Measurements from ENCODE around the gene PPCDC.

The PPCDC gene

GRCh38 chr15:75048394-75048793, 25.0 kb downstream of the PPCDC start:
- Histone ChIP-seq H3K9ac (ENCODE audit: low read depth, low read length) (no peak overlapping the region), H3K4me3 (ENCODE audit: low read length) (no peak overlapping the region), H3K9me3 (replicated peaks; ENCODE audit: low read length) (no peaks in the 10 kb centered on the region), H3K4me1 (ENCODE audit: control insufficient read depth, insufficient read depth, low read length) (peaks cover 21% of the 10 kb centered on the region), H3K4me2 (ENCODE audit: low read length) (no peak overlapping the region), H3K36me3 (ENCODE audit: insufficient read depth, low read length) (peaks cover 13% of the 10 kb centered on the region), H3K27me3 (ENCODE audit: control insufficient read depth, insufficient read depth, low read length) (no peaks in the 10 kb centered on the region)

- Histone ChIP-seq H3K36me3 (ENCODE audit: insufficient read depth, low read length) (peaks cover 10% of the 10 kb centered on the region), H3K4me1 (ENCODE audit: control insufficient read depth, insufficient read depth, low read length) (peaks cover 12% of the 10 kb centered on the region), H3K9ac (ENCODE audit: low read depth, low read length) (no peak overlapping the region)
These were observed 26.0 kb downstream of the PPCDC start for GRCh38 chr15:75049392-75049791.

GRCh38 chr15:75050283-75050682, 26.9 kb downstream of the PPCDC start:
- Histone ChIP-seq H3K27me3 (ENCODE audit: control insufficient read depth, insufficient read depth, low read length) (no peaks in the 10 kb centered on the region), H3K4me1 (ENCODE audit: control insufficient read depth, insufficient read depth, low read length) (peaks cover 11% of the 10 kb centered on the region), H3K36me3 (ENCODE audit: insufficient read depth, low read length) (peaks cover 10% of the 10 kb centered on the region), H3K9me3 (replicated peaks; ENCODE audit: low read length) (no peaks in the 10 kb centered on the region), H3K4me2 (ENCODE audit: low read length) (no peak overlapping the region), H3K9ac (ENCODE audit: low read depth, low read length) (no peak overlapping the region), H3K4me3 (ENCODE audit: low read length) (no peak overlapping the region)

More at GRCh38 chr15:75049392-75049791, 26.0 kb downstream of the PPCDC start:
- no peaks in the 10 kb centered on the region for H3K27me3 ChIP-seq (ENCODE audit: control insufficient read depth, insufficient read depth, low read length)
- no peaks in the 10 kb centered on the region for H3K9me3 ChIP-seq (replicated peaks; ENCODE audit: low read length)
- H3K4me3 ChIP-seq (ENCODE audit: low read length) = no peak overlapping the region
- H3K4me2 ChIP-seq (ENCODE audit: low read length) = no peak overlapping the region

GRCh38 chr15:75051191-75051608, 27.8 kb downstream of the PPCDC start:
- H3K4me3 ChIP-seq (ENCODE audit: low read length) = no peak overlapping the region
- H3K9me3 ChIP-seq (replicated peaks; ENCODE audit: low read length) = no peaks in the 10 kb centered on the region
- H3K9ac ChIP-seq (ENCODE audit: low read depth, low read length) = no peak overlapping the region
- no peak overlapping the region for H3K4me2 ChIP-seq (ENCODE audit: low read length)
- no peaks in the 10 kb centered on the region for H3K27me3 ChIP-seq (ENCODE audit: control insufficient read depth, insufficient read depth, low read length)
- peaks cover 10% of the 10 kb centered on the region for H3K36me3 ChIP-seq (ENCODE audit: insufficient read depth, low read length)
- peaks cover 11% of the 10 kb centered on the region for H3K4me1 ChIP-seq (ENCODE audit: control insufficient read depth, insufficient read depth, low read length)

DNA sequence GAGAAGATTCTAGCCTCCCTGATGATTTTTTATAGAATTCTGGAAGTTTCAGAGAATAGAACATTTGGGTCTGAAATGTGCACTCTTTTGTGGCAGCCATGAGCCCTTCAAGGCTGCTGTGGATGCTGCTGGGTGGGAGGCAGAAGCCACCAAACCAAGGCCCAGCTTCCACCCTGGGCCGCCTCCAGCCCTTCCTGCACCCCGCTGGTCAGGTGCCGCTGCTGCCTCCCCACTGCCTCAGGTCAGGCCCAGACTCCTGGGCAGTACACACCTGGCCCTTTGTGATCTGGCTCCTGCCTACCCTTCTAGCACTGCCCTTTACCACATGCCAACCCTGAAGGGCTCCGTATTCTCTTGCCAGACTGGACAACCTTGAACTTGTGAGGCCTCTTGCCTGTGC, 28.3 kb downstream of the PPCDC start:
- Histone ChIP-seq H3K4me2 (ENCODE audit: low read length) (no peak overlapping the region), H3K9ac (ENCODE audit: low read depth, low read length) (no peak overlapping the region), H3K27me3 (ENCODE audit: control insufficient read depth, insufficient read depth, low read length) (no peaks in the 10 kb centered on the region), H3K9me3 (replicated peaks; ENCODE audit: low read length) (no peaks in the 10 kb centered on the region), H3K36me3 (ENCODE audit: insufficient read depth, low read length) (peaks cover 10% of the 10 kb centered on the region), H3K4me1 (ENCODE audit: control insufficient read depth, insufficient read depth, low read length) (peaks cover 9% of the 10 kb centered on the region), H3K4me3 (ENCODE audit: low read length) (no peak overlapping the region)

GRCh38 chr15:75052972-75053747, 29.8 kb downstream of the PPCDC start:
- H3K36me3 ChIP-seq (ENCODE audit: insufficient read depth, low read length) = peaks cover 10% of the 10 kb centered on the region
- no peak overlapping the region for H3K4me3 ChIP-seq (ENCODE audit: low read length)
- H3K4me1 ChIP-seq (ENCODE audit: control insufficient read depth, insufficient read depth, low read length) = peaks cover 2% of the 10 kb centered on the region
- no peak overlapping the region for H3K4me2 ChIP-seq (ENCODE audit: low read length)
- no peak overlapping the region for H3K9ac ChIP-seq (ENCODE audit: low read depth, low read length)
- H3K27me3 ChIP-seq (ENCODE audit: control insufficient read depth, insufficient read depth, low read length) = no peaks in the 10 kb centered on the region
- H3K9me3 ChIP-seq (replicated peaks; ENCODE audit: low read length) = no peaks in the 10 kb centered on the region

- Histone ChIP-seq H3K36me3 (ENCODE audit: insufficient read depth, low read length) (peaks cover 5% of the 10 kb centered on the region), H3K4me2 (ENCODE audit: low read length) (no peak overlapping the region), H3K4me3 (ENCODE audit: low read length) (no peak overlapping the region), H3K27me3 (ENCODE audit: control insufficient read depth, insufficient read depth, low read length) (no peaks in the 10 kb centered on the region), H3K9ac (ENCODE audit: low read depth, low read length) (no peak overlapping the region), H3K4me1 (ENCODE audit: control insufficient read depth, insufficient read depth, low read length) (peaks cover 6% of the 10 kb centered on the region), H3K9me3 (replicated peaks; ENCODE audit: low read length) (no peaks in the 10 kb centered on the region)
These were observed 30.3 kb downstream of the PPCDC start for GRCh38 chr15:75053748-75054125.

GRCh38 chr15:75054172-75054897, 30.9 kb downstream of the PPCDC start:
- Histone ChIP-seq H3K9me3 (replicated peaks; ENCODE audit: low read length) (no peaks in the 10 kb centered on the region), H3K4me2 (ENCODE audit: low read length) (no peak overlapping the region), H3K4me1 (ENCODE audit: control insufficient read depth, insufficient read depth, low read length) (peaks cover 6% of the 10 kb centered on the region), H3K4me3 (ENCODE audit: low read length) (no peak overlapping the region), H3K27me3 (ENCODE audit: control insufficient read depth, insufficient read depth, low read length) (no peaks in the 10 kb centered on the region), H3K9ac (ENCODE audit: low read depth, low read length) (no peak overlapping the region), H3K36me3 (ENCODE audit: insufficient read depth, low read length) (no peaks in the 10 kb centered on the region)

GRCh38 chr15:75056036-75056435, 32.6 kb downstream of the PPCDC start:
- no peak overlapping the region for H3K9ac ChIP-seq (ENCODE audit: low read depth, low read length)
- no peaks in the 10 kb centered on the region for H3K27me3 ChIP-seq (ENCODE audit: control insufficient read depth, insufficient read depth, low read length)
- no peak overlapping the region for H3K4me2 ChIP-seq (ENCODE audit: low read length)
- H3K4me1 ChIP-seq (ENCODE audit: control insufficient read depth, insufficient read depth, low read length) = peaks cover 6% of the 10 kb centered on the region
- H3K36me3 ChIP-seq (ENCODE audit: insufficient read depth, low read length) = no peaks in the 10 kb centered on the region
- no peak overlapping the region for H3K4me3 ChIP-seq (ENCODE audit: low read length)
- no peaks in the 10 kb centered on the region for H3K9me3 ChIP-seq (replicated peaks; ENCODE audit: low read length)

GRCh38 chr15:75058127-75058905, 34.9 kb downstream of the PPCDC start:
- no peak overlapping the region for H3K4me3 ChIP-seq (ENCODE audit: low read length)
- no peaks in the 10 kb centered on the region for H3K27me3 ChIP-seq (ENCODE audit: control insufficient read depth, insufficient read depth, low read length)
- H3K4me1 ChIP-seq (ENCODE audit: control insufficient read depth, insufficient read depth, low read length) = peaks cover 6% of the 10 kb centered on the region
- H3K4me2 ChIP-seq (ENCODE audit: low read length) = no peak overlapping the region
- H3K9ac ChIP-seq (ENCODE audit: low read depth, low read length) = no peak overlapping the region
- H3K36me3 ChIP-seq (ENCODE audit: insufficient read depth, low read length) = no peaks in the 10 kb centered on the region
- H3K9me3 ChIP-seq (replicated peaks; ENCODE audit: low read length) = no peaks in the 10 kb centered on the region

DNA sequence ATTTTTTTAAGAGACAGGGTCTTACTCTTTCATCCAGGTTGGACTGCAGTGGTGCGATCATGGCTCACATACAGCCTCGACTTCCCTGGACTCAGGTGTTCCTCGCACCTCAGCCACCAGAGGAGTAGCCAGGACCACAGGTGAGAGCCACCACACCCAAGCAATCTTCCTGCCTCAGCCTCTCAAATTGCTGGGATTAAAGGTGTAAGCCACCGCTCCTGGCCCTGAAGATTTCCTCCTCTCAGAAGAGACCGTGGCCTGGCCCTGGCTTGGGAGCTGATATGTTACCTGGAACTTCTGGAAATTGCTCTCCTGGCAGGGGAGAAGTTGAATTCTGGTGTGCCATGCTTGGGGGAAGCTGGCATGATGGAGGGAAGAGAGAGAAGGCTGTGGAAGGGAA, 36.2 kb downstream of the PPCDC start:
- Histone ChIP-seq H3K4me1 (ENCODE audit: control insufficient read depth, insufficient read depth, low read length) (peaks cover 6% of the 10 kb centered on the region), H3K27me3 (ENCODE audit: control insufficient read depth, insufficient read depth, low read length) (no peaks in the 10 kb centered on the region), H3K9ac (ENCODE audit: low read depth, low read length) (no peak overlapping the region), H3K36me3 (ENCODE audit: insufficient read depth, low read length) (no peaks in the 10 kb centered on the region), H3K9me3 (replicated peaks; ENCODE audit: low read length) (no peaks in the 10 kb centered on the region), H3K4me3 (ENCODE audit: low read length) (no peak overlapping the region), H3K4me2 (ENCODE audit: low read length) (no peak overlapping the region)

Data from skeletal muscle satellite cell (primary cell).